Measurements from ENCODE around the gene DYNLT1.
"Not testable (repeated sequence)": the region's sequence is repeated elsewhere in the genome, so short reads cannot be mapped to it uniquely, and the experiment has no call there.

The DYNLT1 gene

DNA sequence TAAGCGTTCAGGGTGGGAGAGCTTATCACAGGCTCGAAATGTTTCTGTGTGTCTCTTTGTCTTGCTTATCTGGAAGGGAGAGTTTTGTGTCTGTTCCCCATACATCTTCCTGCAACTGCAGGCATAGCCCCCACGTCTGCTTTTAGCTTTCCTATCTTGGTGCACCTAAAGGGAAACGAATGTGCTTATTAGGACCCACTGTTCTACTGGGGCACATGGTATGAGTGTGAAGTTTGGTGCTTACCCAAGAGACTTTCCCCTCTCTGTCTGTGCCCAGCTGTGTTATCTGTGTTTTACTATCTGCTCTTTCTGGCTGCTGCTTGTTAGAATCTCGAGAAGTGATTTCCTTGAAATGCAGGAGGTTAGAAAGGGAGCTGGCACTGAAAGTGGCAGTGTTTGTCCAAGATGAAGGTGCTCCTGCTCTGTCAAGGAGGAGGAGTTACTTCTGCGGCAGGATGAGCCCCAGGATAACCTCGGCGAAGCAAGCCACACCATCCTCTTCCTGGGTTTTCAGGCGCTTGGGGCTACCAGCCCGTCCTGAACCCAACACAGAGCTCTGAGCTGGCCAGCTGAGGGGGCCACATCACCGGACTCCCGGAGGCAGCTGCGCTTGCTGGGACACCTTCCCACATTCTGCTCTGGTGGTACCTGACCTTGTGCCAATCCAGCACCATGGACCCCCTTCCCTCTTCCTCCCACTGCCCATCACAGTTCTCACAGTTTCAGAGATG is 23.4 kb downstream of the DYNLT1 start:
- no peak for DNase-seq

DNA sequence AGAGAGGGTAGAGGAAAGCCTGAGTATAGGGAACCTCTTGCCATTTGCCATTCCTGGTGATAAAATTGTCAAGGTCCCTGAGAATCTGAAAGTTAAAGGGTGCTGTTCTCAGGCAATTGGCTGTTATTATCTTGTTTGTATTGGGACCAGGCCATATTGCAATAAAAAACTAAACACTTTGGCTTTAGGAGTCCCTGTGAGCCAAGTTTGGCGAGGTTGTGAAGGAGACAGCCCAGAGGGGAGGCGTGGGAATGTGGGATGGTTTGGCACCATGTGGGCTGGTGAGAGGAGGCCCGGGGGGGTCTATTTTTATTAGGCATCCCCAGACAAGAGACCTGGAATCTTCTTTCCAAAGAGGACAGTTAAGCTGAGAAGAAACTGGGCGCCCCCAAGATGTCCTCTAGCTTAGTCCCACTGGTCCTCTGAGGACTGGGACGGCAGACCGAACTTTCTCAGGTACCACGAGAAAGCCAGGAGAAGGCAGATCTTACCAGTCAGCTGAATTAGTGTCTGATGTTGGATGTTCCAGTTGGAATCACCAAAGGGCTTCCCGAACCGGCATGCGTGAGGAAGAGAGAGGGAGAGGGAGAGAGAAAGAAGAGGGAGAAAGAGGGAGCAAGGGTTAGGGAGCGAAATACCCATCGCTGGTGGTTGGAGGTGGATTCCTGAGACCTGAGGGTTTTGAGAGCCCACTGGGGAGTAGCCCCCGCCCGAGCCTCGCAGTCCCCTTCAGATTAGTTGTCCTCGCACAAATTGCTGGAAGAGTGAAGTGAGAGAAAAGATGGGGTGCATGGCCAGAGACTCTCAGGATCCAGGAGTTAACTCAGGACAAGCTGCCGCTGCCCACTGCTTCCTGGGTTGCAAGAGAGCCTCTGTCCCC is 24.4 kb downstream of the DYNLT1 start:
- DNase-seq: no peak

DNA sequence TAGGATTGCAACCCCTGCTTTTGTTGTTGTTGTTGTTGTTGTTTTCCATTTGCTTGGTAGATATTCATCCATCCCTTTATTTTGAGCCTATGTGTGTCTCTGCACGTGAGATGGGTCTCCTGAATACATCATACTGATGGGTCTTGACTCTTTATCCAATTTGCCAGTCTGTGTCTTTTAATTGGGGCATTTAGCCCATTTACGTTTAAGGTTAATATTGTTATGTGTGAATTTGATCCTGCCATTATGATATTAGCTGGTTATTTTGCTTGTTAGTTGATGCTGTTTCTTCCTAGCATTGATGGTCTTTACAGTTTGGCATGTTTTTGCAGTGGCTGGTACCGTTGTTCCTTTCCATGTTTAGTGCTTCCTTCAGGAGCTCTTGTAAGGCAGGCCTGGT is 26.3 kb downstream of the DYNLT1 start:
- not testable (repeated sequence) for DNase-seq

DNA sequence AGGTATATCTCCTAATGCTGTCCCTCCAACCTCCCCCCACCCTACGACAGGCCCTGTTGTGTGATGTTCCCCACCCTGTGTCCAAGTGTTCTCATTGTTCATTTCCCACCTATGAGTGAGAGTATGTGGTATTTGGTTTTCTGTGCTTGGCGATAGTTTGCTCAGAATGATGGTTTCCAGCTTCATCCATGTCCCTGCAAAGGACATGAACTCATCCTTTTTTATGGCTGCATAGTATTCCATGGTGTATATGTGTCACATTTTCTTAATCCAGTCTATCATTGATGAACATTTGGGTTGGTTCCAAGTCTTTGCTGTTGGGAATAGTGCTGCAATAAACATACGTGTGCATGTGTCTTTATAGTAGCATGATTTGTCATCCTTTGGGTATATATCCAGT is 29.9 kb downstream of the DYNLT1 start:
- not testable (repeated sequence) for DNase-seq

DNA sequence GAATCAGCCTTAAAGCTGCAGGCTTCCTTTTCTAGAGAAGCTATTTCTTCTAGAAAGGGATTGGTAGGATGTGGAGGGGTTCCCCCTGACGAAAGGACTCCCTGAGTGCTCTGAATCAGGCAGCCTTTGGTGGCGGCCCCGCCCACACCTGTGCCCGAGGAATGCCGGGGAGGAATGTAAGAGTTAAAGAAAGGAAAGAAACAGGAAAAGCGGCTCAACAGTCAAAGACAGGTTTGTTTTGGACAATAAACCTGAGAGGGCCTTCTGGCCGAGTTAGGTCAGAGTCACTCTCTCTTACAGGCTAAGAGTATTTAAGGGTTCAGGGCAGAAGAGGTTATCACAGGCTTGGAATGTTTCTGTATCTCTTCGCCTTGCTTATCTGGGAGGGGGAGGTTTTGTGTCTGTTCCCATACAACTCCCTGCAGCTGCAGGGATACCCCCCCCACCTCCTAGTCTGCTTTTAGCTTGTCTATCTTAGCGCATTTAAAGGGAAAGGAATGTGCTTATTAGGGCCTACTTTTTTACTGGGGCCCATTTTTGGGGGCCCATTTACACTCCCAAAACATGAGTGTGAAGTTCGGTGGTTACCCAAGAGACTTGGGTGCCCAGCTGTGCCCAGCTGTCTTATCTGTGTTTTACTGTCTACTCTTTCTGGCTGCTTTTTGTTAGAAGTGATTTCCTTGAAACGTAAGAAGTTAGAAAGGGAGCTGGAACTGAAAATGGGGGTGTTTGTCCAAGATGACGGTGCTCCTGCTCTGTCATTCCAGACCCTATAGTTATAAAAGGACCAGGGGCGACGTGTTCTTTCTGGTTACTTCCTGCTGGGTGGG is 32.8 kb downstream of the DYNLT1 start:
- no peak for DNase-seq

DNA sequence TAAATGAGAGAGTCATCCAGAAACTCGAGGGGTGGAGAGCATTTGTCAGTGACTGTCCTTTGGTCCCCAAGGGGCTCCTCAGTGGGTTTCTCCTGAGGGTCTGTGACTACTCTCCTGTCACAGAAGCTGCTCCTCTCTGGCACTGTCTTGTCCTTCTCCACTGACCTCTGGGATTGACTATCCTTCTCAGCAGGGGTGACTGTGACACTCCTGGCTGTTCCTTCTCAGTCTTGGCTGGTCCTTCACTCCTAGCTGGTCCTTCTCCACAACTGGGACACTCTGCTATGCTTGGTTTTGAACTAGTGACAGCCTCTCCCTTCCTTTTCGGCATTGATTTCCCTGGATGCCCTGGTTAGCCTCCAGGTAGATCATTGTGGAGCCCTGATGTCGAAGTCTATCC is 33.5 kb downstream of the DYNLT1 start:
- DNase-seq: no peak

DNA sequence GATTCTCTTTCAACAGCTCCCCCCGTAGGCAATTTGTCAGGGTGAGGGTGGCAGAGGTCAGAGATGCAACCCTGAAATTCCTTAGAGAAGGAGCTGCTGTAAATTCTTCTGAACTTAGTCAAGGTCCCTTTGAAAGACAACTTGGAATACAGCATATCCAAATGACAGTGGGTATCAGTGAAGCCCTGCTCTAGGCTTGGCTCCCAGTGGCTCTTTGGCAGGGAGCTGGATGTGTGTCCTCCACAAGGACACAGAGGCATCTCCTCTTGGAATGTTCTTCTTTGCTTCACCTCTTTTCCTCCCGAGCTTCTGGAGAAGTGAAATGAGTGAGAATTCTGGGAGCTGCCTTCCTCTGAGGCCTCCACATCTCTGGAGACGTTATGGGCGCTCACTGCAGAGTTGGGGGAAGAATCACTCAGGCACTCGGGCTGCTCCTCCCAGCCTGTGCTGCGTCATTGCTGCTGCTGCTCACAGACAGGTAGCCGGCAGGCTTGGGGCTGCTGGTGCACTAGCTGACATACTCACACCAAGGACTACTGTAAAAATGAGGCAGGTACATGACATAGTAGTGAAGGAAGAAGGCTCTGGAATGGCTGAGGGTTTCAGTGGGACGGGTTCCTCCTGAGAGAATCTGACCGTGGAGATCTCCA is 34.1 kb downstream of the DYNLT1 start:
- no peak for DNase-seq

DNA sequence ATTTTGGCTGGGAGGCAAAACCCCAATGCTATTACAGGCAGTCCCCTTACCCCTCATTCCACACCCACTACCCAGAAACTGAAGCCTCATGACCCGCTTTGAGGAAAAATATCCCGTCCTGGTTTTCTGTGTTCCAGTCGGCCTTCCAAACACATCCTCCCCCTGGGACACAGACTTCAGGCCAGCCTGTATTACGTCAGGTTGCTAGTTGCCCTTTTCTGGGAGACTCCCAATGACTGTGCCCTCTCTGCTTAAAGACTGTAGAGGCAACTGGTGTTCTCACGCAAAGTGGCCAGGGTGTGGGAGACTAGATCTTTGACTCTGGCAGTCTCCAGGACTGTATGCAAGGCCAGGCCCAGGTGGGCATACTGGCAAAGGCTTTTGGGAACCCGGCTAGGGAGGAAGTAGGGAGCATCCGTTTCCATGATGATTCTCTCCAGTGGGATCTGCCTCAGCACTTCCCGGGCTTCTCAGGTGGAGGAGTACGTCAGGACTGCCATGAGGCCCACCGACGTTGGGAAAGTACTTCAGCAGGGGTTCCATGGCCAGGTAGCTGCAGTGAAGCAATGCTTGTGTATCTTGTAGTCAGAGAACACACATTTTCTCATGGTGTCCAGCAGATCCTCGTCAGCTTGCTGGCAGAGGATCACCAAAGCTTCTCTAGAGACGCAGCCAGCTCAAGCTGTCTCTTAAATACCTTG is 34.9 kb downstream of the DYNLT1 start:
- DNase-seq: no peak

DNA sequence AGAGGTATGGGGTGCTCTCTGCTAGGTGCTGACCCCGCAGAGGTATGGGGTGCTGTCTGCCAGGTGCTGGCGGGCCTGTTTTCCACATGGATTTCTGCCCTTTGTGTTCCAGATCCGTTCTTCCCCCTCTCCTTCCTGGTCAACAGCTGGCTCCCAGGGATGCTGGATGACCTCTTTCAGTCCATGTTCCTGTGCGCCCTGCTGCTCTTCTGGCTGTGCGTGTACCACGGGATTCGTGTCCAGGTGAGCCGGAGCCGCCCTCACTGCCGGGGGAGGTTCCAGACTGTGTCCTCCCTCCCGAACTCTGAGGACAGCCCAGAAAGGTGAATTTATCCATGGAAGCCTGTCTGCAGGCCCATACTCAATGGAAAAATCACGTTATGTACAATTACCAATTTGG is 36.3 kb downstream of the DYNLT1 start:
- no peak for DNase-seq

DNA sequence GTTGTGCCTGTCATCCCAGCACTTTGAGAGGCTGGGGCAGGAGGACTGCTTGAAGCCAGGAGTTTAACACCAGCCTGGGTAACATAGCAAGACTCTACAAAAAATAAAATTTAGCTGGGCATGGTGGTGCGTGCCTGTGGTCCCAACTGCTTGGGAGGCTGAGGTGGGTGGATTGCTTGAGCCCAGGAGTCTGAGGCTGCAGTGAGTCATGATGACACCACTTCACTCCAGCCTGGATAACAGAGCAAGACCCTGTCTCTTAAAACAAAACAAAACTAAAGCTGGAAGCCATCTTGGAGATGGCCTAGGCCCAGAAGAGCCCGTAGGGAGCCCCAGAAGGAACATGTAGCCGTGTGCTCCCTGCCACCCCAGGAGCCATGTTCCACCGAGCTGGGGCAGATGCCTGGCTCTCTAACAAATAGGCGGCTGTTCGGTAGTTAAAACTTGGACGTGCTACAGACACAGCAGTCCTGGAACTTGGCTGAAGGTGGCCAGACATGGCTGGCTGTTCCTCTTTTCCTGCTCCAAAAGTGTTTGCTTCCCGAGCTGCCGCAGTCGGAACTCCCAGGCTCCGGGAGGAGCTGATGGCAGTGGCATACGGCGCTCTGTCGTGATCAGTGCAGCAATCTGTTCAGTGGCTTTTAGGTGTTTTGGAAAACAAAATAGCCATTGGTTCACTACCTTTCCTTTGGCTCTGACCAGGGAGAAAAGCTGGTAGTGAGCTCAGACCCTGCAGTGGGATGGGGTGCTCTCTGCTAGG is 37.0 kb downstream of the DYNLT1 start:
- DNase-seq: no peak

DNA sequence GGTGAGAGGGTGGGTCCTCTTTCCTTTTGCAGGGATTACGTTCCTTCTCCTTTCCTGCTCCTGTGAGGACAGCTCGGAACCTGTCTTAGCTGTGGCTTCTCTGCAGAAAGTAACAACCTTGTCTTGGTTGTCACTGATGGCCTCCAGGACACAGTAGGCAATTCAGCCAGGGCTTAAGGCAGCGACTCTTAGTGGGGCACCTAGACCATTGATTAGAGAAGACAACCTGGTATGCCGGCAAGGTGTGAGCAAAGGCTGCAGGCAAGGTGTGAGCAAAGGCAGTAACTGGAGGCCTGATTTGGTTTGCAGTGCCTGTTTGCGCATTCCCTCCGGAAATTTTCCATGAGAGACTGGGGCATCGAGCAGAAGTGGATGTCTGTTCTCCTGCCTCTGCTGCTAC is 37.6 kb downstream of the DYNLT1 start:
- DNase-seq: no peak

DNA sequence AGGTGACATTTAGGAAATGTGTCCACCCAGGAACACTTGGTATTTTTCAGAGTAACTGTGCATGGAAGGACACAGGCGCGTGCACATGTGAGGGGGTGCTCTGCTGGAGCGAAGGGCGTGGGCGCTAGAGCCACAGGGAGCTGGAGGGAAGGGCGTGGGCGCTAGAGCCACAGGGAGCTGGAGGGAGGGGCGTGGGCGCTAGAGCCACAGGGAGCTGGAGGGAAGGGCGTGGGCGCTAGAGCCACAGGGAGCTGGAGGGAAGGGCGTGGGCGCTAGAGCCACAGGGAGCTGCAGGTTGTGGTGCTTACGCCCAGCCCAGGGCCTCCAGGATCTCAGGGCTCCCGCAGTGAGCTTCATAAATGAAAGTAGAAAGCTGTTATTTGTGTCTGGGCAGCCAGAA is 38.5 kb downstream of the DYNLT1 start:
- not testable (repeated sequence) for DNase-seq

DNA sequence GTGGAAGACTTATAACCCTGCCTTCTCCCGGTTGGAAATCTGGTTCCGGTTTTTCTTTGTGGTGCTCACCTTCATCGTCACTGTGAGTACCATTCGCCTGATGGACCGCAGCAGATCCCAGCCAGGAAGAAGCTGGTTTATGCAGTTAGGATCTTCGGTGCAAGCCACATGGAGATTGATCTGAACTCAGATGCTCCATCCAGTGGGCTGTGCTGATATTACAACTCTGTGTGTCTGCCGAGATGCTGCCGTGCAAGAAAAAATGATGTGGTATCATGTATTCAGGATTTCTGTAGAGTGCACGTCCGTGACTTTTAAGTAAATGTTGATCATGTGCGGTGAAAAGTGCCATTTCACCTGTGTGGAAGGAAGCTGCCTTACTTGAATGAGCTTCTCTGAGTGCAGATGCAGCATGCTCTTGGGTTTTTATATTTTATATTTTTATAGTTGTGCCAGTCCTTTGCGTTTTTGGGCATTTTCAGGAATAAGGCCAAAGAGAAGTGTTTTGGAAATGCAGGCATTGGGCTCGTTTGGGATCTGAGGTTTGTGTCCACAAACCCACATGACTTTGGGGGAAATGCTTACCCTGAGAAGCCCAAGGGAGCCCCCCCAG is 39.2 kb downstream of the DYNLT1 start:
- peak; percentile 62 for DNase-seq

DNA sequence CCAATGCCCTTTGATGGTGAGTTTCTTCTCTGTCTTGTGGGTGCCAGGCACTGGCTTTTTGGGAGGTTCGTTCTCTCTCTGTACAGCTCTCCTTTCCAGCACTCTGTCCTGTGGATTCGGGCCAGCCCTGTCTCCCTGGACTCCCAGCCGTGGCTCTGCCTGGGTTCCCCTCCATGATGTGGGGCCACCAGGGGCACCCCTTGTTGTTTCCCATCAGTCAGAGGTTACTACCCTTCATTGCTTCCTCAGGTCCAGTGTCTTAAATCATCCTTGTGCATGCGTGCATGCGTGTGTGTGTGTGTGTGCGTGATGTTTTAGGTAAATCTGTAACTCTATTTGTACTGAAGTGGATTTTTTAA is 40.5 kb downstream of the DYNLT1 start:
- no peak for DNase-seq

DNA sequence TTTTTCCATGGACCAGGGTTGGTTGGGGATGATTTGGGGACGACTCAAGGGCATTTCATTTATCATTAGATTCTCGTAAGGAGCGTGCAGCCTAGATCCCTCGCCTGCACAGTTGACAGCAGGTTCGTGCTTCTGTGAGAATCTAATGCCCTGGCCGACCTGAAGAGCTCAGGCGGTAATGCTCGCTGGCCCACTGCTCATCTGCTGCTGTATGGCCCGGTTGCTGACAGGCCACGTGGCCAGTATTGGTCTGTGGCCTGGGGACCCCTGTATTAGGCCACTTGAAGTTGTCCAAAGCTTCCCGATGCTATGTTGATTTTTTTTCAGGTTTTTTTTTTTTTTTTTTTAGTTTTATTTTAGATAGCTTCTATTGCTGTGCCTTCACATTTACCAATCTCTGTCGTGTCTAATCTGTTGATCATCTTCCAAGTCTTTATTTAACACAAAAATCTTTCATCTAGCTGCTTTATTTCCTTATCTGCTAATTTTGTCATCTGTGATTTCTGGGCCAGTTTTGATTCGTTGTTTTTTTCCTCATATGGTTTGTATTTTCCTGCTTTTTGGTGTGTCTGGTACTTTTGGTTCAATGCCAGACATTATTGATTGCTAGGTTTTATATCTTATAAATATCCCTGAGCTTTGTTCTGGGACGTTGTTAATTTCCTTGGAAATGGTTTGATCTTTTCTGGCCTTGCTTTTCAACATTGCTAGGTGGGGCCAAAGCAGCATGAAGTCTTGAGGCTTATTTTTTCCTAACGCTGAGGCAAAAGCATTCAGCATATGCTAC is 41.1 kb downstream of the DYNLT1 start:
- DNase-seq: no peak

DNA sequence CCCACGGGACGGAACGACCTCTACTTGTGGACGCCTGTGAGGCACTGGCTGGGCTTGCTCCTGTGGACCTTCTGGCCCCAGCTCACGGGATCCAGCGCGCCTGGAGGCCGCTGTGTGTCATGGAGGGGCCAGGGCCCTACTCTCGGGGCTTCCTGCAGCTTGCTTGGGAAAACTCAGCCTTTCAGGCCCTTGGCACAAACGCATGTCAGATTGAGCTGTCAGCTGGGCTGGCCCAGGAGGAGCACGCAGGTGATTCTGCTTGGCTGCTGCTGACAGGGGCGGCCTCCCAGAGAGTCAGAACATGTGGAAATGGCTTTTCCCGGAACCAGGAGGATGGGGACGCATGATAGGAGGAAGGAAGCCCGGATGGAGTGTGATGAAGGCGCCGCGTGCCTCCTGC is 44.9 kb downstream of the DYNLT1 start:
- no peak for DNase-seq

DNA sequence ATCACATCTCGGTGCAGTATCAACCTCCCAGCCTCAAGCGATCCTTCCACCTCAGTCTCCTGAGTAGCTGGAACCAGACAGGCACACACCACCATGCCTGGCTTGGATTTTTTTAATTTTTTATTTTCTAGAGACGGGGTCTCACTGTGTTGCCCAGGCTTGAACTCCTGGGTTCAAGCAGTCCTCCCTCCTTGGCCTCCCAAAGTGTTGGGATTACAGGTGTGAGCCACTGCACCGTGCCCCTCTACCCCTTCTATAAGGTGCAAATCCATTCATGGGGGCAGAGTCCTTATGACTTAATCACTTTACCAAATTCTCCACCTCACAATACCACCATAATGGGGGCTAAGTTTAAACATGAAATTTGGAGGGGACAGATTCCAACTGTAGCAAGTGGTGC is 47.0 kb downstream of the DYNLT1 start:
- DNase-seq: no peak

DNA sequence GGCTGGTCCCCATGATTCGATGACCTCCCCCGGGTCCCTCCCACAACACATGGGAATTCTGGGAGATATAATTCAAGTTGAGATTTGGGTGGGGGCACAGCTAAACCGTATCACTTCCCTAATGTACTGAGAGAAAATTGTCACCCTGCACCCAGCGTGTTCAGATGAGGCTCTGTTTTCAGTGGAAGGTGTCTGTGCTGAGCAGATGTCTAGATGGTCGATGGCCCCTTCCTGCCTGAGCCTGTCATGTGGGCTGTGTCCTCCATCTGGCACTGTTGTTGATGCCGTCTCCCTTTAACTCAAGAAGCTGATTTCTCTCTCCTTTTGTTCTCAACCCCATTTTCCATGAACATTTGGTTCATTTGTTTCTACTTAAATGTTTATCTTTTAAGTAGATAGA is 47.7 kb downstream of the DYNLT1 start:
- no peak for DNase-seq

DNA sequence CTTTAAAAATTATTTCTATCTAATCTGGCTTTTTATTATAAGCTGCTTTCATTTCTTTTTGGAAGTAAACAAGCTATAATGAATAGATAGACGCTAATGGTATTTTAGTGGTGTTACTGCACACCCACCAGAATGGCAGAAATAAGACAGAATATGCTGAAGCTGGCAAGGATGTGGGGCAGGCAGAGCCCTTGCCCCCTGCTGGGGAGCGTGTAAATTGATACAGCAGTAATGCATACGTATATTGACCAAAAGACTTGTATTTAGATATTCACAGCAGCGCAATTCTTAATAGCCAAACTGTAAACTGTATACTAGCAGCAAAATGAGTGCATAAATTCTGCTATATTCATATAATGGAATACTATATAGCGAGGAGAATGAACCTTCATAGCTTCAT is 49.3 kb downstream of the DYNLT1 start:
- no peak for DNase-seq

DNA sequence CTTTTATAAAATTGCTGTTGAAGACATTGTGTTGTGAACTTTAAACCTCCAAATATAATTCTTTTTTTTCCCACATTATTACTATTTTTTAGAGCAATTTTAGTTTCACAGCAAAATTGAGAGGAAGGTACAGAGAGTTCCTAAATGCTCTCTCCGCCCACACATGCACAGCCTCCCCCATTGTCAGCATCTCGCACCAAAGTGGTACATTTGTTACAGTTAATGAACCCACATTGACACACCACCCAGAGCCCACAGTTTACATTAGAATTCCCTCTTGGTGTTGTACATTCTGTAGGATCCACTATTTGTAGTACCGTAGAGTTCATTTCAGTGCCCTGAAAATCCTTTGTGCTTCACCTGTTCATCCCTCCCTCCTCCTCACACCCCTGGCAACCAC is 50.9 kb downstream of the DYNLT1 start:
- no peak for DNase-seq

All from stimulated activated CD4-positive, alpha-beta T cell treated with anti-CD3 and anti-CD28 coated beads, Interleukin-2, amount 100 ng/mL, for 24 hours (primary cell).